Type B pancreatic cell (in vitro differentiated cells): ENCODE results near the gene CRLF1. TPM values are rescaled to one million over a fixed set of nuclear protein-coding genes. Genes with fewer than 3 reads are reported as not detected.

Experiments used
- DNase-seq: peaks from one replicate; pipeline ENCODE4 v3.0.0; 2021; ENCODE audit warnings: mixed read lengths; ENCODE audit not compliant: unreplicated experiment; ENCODE audit errors: extremely low spot score
- H3K27ac Mint-ChIP-seq: 2 replicates; pipeline ENCODE4 v1.8.0; 2021; ENCODE audit warnings: mild to moderate bottlenecking, mixed read lengths
- H3K27me3 Mint-ChIP-seq: 2 replicates; pipeline ENCODE4 v1.8.0; 2021; ENCODE audit warnings: mixed read lengths
- H3K36me3 Mint-ChIP-seq: 2 replicates; pipeline ENCODE4 v1.8.0; 2021; ENCODE audit warnings: mixed read lengths
- H3K4me1 Mint-ChIP-seq: one replicate; pipeline ENCODE4 v1.8.0; 2021; ENCODE audit warnings: mixed read lengths; ENCODE audit not compliant: unreplicated experiment
- H3K4me3 Mint-ChIP-seq: 2 replicates; pipeline ENCODE4 v1.8.0; 2021; ENCODE audit warnings: mild to moderate bottlenecking, mixed read lengths
- H3K9me3 Mint-ChIP-seq: 2 replicates; pipeline ENCODE4 v1.8.0; 2021; ENCODE audit warnings: mixed read lengths
- long read RNA-seq: library from polyadenylated mRNA; unstranded; transcript quantifications from one replicate; pipeline ENCODE4 v2.0.0, GENCODE V29; 2020
- total RNA-seq: library from RNA; stranded (reverse); gene quantifications from 2 replicates; pipeline ENCODE4 v1.2.1, GENCODE V29; 2021; ENCODE audit warnings: low replicate concordance
- TF ChIP-seq, protein P1 (sequence below): fragments of 200-600 bp; sonication (generic); conservative IDR thresholded peaks from 2 replicates; pipeline ENCODE4 v1.5.0; 2021; ENCODE audit warnings: antibody characterized with exemption, mild to moderate bottlenecking

The CRLF1 gene, protein sequence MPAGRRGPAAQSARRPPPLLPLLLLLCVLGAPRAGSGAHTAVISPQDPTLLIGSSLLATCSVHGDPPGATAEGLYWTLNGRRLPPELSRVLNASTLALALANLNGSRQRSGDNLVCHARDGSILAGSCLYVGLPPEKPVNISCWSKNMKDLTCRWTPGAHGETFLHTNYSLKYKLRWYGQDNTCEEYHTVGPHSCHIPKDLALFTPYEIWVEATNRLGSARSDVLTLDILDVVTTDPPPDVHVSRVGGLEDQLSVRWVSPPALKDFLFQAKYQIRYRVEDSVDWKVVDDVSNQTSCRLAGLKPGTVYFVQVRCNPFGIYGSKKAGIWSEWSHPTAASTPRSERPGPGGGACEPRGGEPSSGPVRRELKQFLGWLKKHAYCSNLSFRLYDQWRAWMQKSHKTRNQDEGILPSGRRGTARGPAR
- total RNA-seq: 2.8 and 7.8 TPM in 2 replicates
- long read RNA-seq, partial matches to known transcripts: 0 of 5 reads
- long read RNA-seq, other reads (novel, unspliced or antisense): 5 of 5 reads

DNA sequence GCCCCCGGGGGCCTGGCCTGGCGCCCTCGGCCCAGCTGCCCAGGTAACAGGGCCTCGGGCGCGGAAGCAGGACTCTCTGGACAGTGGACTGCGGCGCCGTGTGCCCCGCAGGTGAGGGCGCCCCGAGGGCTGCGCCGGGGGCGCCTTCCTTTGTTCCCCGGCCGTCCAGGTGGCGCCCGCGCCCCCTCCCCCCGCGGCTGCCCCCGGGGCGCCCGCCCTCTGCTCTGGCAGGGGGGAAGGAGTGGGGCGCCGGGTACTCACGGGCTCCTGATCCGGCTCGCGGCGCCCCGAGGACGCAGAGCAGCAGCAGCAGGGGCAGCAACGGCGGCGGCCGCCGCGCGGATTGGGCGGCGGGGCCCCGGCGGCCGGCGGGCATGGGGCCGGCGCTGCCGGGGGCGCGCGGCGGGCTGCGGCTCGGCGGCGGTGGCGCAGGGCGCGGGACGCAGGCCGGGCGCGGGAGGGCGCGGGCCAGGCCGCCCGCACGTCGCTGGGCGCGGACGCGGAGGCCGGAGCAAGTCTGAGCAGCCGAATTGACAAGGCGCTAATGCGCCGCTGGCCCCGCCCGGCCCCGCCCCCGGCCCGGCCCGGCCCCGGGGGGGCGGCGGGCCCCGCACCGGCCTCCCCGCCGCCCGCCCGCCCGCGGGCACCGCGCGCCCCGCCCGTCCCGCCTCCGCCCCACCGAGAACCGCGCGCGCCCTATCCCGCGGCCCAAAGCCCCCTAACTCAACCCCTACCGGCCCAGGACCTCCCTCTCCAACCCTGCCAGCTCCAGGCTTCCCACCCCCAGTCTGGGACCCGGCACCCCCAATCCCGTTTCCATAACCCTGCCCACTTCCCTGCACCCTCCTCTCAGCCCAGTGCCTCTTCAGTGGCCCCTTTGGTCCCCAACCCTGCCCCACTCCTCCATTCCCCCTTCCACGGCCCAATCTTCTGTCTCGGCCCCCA lies at the start of gene CRLF1:
TSS of gene CRLF1 (minus strand) at position 519 of the 945 bp plus-strand sequence. CDS start at position 376, 143 bp downstream.
- Mint-ChIP-seq H3K4me1 (peaks cover 28% of the 10 kb centered on the region), H3K4me3 (peak within 1 kb of the TSS; percentile 80)

DNA sequence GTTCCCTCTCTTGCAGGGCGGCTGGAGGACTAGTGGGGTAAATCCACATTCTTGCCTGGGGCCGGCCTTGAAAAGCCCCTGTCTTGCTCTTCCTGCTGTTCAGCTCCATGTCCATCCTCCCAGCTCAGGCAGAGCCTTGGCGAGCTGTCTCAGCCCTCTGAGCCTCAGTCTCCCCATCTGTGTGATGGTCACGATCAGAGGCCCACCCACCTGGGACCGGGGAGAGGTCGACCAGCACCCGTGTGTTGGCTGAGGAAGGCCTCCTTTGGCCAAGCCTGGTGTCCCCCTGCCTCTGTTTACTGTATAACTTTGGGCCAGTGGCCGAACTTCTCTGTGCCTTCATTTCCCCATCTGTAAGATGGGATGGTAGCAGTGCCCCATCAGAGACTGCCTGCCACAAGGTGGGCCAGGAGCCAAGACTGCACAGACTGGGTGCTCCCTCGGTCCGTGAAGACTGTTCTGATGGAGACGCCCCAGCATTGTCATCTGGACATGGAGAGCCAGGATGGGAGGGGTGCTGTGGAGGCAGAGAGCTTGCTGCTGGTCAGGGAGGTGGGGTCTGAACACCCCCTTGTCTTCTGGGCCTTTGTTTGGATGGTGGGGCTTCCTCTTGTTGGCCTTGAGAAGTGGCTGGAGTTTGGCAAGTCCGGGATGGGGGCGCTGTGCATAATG lies 48.7 kb upstream of the CRLF1 start:
- H3K9me3 Mint-ChIP-seq: no peaks in the 10 kb centered on the region
- no peak overlapping the region for H3K27ac Mint-ChIP-seq
- no peak overlapping the region for H3K4me3 Mint-ChIP-seq
- no peak for DNase-seq
- no peaks in the 10 kb centered on the region for H3K36me3 Mint-ChIP-seq
- peaks cover 29% of the 10 kb centered on the region for H3K4me1 Mint-ChIP-seq
- TF ChIP-seq, protein P1, sequence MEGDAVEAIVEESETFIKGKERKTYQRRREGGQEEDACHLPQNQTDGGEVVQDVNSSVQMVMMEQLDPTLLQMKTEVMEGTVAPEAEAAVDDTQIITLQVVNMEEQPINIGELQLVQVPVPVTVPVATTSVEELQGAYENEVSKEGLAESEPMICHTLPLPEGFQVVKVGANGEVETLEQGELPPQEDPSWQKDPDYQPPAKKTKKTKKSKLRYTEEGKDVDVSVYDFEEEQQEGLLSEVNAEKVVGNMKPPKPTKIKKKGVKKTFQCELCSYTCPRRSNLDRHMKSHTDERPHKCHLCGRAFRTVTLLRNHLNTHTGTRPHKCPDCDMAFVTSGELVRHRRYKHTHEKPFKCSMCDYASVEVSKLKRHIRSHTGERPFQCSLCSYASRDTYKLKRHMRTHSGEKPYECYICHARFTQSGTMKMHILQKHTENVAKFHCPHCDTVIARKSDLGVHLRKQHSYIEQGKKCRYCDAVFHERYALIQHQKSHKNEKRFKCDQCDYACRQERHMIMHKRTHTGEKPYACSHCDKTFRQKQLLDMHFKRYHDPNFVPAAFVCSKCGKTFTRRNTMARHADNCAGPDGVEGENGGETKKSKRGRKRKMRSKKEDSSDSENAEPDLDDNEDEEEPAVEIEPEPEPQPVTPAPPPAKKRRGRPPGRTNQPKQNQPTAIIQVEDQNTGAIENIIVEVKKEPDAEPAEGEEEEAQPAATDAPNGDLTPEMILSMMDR: no peak
- no peaks in the 10 kb centered on the region for H3K27me3 Mint-ChIP-seq

More for the DNA sequence above, at the start of gene CRLF1:
- H3K36me3 Mint-ChIP-seq: peaks cover 6% of the 10 kb centered on the region
- peak within 1 kb of the TSS; percentile 75 for H3K27ac Mint-ChIP-seq
- no peak for DNase-seq
- no peaks in the 10 kb centered on the region for H3K9me3 Mint-ChIP-seq
- H3K27me3 Mint-ChIP-seq: peaks cover 78% of the 10 kb centered on the region
- TF ChIP-seq, protein P1: no peak

DNA sequence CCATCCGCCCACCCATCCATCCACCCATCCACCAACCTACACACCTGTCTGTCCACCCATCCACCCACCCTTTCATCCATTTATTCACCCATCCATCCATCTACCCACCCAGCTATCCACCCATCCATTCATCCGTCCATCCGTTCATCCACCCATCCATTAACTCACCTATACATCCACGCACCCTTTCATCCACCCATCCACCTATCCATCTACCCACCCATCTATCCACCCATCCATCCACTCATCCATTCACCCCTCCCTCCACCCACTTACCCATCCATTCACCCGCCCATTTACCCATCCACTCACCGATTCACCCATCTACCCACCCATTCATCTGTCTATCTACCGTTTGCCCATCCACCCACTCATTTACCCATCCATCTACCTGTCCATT lies 47.9 kb upstream of the CRLF1 start:
- Mint-ChIP-seq H3K36me3 (no peaks in the 10 kb centered on the region), H3K27me3 (no peaks in the 10 kb centered on the region), H3K4me1 (peaks cover 36% of the 10 kb centered on the region), H3K27ac (no peak overlapping the region), H3K4me3 (no peak overlapping the region), H3K9me3 (no peaks in the 10 kb centered on the region)
- no peak for DNase-seq
- TF ChIP-seq, protein P1: no peak

DNA sequence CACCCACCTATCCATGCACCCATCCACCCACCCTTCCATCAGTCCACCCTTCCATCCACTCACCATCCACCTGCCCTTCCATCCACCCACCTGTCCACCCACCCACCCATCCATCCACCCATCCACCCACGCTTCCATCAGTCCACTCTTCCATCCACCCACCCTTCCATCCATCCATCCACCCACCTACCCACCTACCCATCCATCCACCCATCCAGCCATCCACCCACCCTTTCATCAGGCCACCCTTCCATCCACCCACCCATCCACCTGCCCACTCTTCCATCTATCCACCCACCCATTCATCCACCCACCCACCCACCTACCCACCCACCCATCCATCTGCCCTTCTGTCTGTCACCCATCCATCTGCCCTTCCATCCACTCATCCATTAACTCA lies 47.3 kb upstream of the CRLF1 start:
- Mint-ChIP-seq H3K9me3 (no peaks in the 10 kb centered on the region), H3K27ac (no peak overlapping the region), H3K27me3 (no peaks in the 10 kb centered on the region), H3K36me3 (no peaks in the 10 kb centered on the region), H3K4me3 (no peak overlapping the region), H3K4me1 (peaks cover 38% of the 10 kb centered on the region)
- DNase-seq: no peak
- TF ChIP-seq, protein P1: no peak

DNA sequence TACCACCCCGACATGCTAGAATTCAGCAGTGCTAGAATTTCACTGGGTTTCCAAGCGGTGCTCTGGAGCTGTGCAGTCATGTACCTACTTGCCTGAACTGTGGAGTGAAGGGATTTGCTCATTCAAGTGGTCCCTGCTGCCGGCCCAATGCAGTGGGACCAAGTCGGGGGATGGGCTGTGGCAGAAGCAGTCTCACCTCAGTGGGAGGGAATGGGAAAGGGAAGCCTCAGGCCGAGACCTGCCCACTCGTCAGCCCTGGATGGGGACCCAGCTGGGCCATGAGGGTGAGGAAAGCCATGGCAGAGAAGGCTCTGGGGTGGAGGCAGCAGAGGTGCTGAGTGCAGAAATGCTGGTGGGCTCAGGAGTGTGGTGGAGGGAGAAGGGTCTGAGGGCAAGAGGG lies 45.1 kb upstream of the CRLF1 start:
- DNase-seq: no peak
- peaks cover 35% of the 10 kb centered on the region for H3K4me1 Mint-ChIP-seq
- H3K27me3 Mint-ChIP-seq: no peaks in the 10 kb centered on the region
- no peak overlapping the region for H3K27ac Mint-ChIP-seq
- no peak overlapping the region for H3K4me3 Mint-ChIP-seq
- H3K36me3 Mint-ChIP-seq: no peaks in the 10 kb centered on the region
- H3K9me3 Mint-ChIP-seq: no peaks in the 10 kb centered on the region
- TF ChIP-seq, protein P1: no peak
